Fibroblast of the aortic adventitia (primary cell): ENCODE data around the gene KIAA0586. TPM values are rescaled to one million over a fixed set of nuclear protein-coding genes. Genes with fewer than 3 reads are reported as not detected.
"Not testable (repeated sequence)": the region's sequence is repeated elsewhere in the genome, so short reads cannot be mapped to it uniquely, and the experiment has no call there.

Experiments
- DNase-seq: peaks from one replicate; pipeline ENCODE4 v3.0.0-alpha.2; 2010; ENCODE audit warnings: low read depth
- H3K4me3 ChIP-seq: 2 replicates; pipeline ENCODE4 v1.5.1; 2011; ENCODE audit warnings: low read depth, mild to moderate bottlenecking, control low read depth, low read length, moderate library complexity
- CTCF ChIP-seq: IDR thresholded peaks from 2 replicates; pipeline ENCODE4 v1.5.1; 2011; ENCODE audit warnings: mild to moderate bottlenecking, low read length, control low read depth, inconsistent platforms; ENCODE audit not compliant: insufficient read depth
- total RNA-seq: library from RNA; depleted of rRNA; stranded (reverse); fragments of >200 nt; gene quantifications from 2 replicates; pipeline ENCODE4 v1.2.3, GENCODE V29; 2012; ENCODE audit warnings: low replicate concordance

KIAA0586 gene
- total RNA-seq, 1 donor, result 45.2 TPM

GRCh38 chr14:58398895-58399294 is 28.6 kb upstream of the KIAA0586 start:
- no peak for TF ChIP-seq CTCF
- DNase-seq, result no peak
- no peak overlapping the region for H3K4me3 ChIP-seq

DNA sequence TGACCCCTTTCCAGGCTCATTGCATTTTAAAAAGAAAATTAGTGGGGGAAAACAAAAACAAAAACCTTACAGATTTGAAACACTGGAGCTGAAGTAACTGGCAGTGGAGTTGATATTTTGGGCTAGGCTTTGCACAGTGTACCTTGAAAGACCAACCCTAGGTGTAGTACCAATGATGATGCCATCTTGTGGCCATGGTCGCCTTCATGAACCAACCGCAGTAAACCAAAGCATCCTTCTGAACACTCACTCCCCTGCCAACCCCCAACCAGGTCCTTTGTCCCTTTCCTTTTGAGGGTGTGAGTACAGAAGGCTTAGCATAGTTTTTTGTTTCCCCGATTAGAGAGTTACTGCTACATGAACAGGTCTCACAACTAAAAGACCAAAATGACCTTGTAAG is 25.9 kb upstream of the KIAA0586 start:
- no peak overlapping the region for H3K4me3 ChIP-seq
- no peak for DNase-seq
- no peak for TF ChIP-seq CTCF

DNA sequence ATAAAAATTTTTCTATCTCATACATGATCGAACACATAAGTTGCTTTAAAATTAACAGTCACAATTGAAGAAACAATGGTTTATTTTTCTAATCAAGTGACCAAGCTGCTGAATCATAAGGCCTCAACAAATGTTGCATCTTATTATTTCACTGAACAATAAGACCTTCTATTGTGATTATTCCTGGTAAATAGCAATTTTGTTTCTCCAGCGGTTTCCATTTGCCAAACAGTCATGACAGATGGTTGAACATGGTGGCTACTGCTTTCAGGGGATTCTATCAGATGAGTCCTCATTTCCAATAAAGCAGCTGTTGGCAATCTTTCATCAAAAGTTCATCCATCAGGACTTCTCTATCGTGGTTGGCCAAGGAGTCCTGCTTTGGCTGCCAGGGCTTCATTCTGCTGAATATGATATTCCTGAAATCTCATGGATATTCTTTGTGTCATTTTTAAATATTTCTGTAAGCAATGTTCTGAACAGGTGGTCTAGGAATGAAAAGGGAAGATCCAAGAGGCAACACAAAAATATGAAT is 18.8 kb upstream of the KIAA0586 start:
- H3K4me3 ChIP-seq, result no peak overlapping the region
- no peak for DNase-seq
- no peak for TF ChIP-seq CTCF

DNA sequence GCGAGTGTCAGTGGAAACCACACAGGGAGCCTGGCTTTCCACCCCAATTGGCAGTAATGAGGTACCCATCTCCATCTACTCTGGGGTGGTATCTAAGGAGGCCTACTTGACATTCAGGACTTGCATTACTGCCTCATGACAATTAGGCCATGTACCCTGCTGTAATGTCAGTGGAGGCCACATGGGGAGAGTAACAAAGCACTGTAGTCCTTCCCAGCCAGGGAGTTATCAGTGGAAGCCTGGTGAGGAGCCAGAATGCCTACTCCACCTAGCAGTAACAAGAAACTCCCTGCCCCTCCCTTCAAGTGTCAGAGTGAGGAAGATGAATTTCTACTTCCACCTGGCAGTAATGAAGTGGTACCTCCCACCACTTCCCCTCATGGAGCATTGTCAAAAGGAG is 12.7 kb upstream of the KIAA0586 start:
- TF ChIP-seq CTCF, result peak; percentile 4
- no peak overlapping the region for H3K4me3 ChIP-seq
- peak; percentile 30 for DNase-seq

DNA sequence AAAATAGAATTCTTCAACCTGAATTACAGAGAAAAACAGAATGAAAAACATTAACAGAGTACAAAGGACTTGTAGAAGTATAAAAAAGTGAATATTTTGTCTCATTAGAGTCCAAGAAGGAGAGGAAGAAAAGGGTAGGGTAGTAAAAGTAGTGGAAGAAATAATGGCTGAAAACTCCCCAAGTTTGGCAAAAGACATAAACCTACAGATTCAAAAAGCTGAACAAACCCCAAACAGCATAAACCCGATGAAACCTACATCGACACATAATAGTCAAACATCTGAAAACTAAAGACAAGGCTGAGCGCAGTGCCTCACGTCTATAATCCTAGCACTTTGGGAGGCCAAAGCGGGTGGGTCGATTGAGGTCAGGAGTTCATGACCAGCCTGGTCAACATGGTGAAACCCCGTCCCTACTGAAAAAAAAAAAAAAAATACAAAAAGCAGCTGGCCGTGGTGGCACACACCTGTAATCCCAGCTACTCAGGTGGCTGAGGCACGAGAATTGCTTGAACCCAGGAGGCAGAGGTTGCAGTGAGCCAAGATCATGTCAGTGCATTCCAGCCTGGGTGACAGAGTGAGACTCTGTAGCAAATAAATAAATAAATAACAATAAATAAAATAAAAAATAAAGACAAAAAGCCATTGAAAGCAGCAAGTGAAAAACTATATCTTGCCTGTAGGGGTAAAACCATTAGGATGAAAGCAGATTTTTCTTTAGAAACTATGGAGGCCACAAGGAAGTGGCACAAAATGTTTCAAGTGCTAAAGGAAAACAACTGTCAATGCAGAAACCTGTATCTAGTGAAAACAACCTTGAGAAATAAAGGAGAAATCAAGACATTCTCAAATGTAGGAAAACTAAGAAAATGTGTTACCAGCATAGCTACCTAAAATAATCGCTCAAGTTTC is 11.6 kb upstream of the KIAA0586 start:
- no peak for DNase-seq
- no peak overlapping the region for H3K4me3 ChIP-seq
- no peak for TF ChIP-seq CTCF

DNA sequence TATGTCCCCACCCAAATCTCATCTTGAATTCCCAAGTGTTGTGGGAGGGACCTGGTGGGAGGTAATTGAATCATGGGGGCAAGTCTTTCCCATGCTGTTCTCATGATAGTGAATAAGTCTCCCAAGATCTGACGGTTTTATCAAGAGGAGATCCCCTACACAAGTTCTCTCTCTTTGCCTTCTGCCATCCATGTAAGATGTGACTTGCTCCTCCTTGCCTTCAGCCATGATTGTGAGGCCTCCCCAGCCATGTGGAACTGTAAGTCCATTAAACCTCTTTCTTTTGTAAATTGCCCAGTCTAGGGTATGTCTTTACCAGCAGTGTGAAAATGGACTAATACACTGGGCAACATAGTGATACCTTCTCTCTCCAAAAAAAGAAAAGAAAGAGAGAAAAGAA is 10.6 kb upstream of the KIAA0586 start:
- DNase-seq, H3K4me3 ChIP-seq: not testable (repeated sequence)

DNA sequence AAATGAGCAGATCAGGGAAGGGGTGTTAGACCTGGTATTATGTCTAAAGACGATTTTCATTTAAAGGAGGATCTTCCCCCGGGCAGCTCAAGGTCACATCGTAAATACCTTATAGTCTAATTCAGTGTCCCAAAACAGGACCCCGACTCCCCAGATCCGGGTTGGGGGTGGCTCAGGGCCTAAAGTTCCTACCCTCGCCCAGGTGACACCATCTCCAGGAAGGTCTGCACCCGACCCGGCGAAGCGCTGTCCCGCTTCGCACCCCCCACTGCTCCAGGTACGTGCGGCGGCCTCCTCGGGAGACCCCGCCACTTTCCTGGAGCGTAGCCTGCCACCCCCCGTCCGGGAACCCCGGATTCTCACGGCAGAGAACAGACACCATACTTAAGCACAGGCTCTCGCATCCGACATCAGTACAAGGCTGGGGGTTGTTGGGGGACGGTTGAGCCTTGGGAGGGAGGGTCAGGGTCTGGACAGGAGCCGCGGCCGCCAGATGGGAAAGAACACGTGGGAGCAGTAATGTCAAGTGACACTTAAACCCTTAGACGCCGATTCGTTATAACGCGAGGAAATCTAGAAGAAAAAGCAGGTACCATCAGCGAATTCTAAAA is 744 bp upstream of the KIAA0586 start:
- no peak for TF ChIP-seq CTCF
- H3K4me3 ChIP-seq, result peak overlapping the region; percentile 96
- peak; percentile 15 for DNase-seq
